EL (cell line): Measurements from ENCODE around the gene STX18.

Source experiments
- DNase-seq: peaks from one replicate; pipeline ENCODE4 v3.0.0-alpha.2; 2016

Gene STX18

GRCh38 chr4:4374388-4375098 is 167.3 kb downstream of the STX18 start:
- DNase-seq, result no peak
